Heart left ventricle (tissue), 13 donors: ENCODE measurements around the gene MAPKAP1.

Experiments used
- CTCF ChIP-seq, 12 donors: fragments of 200-600 bp; sonication (generic) in 4 of 12; IDR thresholded peaks; one replicate each; pipeline versions ENCODE4 v1.5.0 to v1.8.0; 2018 to 2022; ENCODE audit warnings: antibody characterized with exemption in 12 of 12, mild to moderate bottlenecking in 5 of 12
- POLR2A ChIP-seq, 2 donors: fragments of 450-650 bp; IDR thresholded peaks; one replicate each; pipeline ENCODE4 v1.6.1; 2017; ENCODE audit warnings: antibody characterized with exemption in 2 of 2, mild to moderate bottlenecking in 2 of 2, moderate library complexity in 2 of 2
- donor health status: ischemic (EF 13 %, LVEDD 7.1; RV severe dilation, severe dysfunction).
- donor health status: DM: no; HTN: yes; CAD: no.
- donor health status: DM: no; HTN: no; CAD: no.
- donor health status: ischemic (EF 25% LVEDD 6.9; RV normal size, moderate dysfunction).
- donor health status: ischemic (EF 25% LVEDD 5.7; RV mildly dilated, moderate dysfunction).
- donor health status: ischemic (EF 35%, LVEDD 5.7; RV mildly dilated, moderate dysfunction).
- donor health status: nonischemic (EF 11% LVEDD 7.7; RV severe dilation, severe dysfunction).
- donor health status: DM: yes; HTN: yes; CAD: no.
- donor health status: PGD.
- donor health status: ischemic (EF 29% LVEDD 5.4; RV normal size, mild dysfunction).
- donor health status: nonischemic (EF 23%, LVEDD 6.1; RV moderate dilation, normal function).

- no peak for TF ChIP-seq POLR2A (IDR thresholded peaks at IDR 0.05)
- no peak for TF ChIP-seq CTCF (IDR thresholded peaks at IDR 0.05)
Observed at GRCh38 chr9:125461636-125462190, 245.3 kb downstream of the MAPKAP1 start.
